ENCODE measurements around the gene MAFG.

Gene MAFG

DNA sequence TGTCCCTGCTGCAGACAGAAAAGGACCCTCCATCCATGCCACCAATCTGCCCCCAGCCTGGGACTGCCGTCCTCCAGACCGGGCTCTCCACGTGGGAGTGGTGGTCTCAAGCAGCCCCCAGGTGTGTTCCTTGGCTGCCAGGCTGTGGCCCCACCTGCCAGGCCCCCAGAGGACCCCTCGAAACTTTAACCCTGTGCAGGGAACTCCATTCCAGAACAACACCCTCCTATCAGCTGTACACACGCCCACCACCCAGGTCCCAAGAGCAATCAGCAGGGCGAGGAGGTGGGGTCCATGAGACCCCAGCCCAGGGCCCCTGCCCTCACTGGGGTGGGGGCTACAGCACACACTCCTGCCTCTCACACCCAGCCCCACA lies 8.2 kb upstream of the MAFG start:
- Histone ChIP-seq H3K27ac (no peak overlapping the region), H3K36me3 (no peaks in the 10 kb centered on the region), H3K9me3 (no peaks in the 10 kb centered on the region), H3K27me3 (peaks cover 0 to 72% of the 10 kb centered on the region in 2 donors), H3K4me1 (peaks cover 0 to 31% (median 27%) of the 10 kb centered on the region in 4 donors), H3K4me3 (no peak overlapping the region)
- no peak for DNase-seq
- intact Hi-C loops (cut with DNase I; ENCODE audit: low total_unique reads): no loop called here
- TF ChIP-seq, protein P1, sequence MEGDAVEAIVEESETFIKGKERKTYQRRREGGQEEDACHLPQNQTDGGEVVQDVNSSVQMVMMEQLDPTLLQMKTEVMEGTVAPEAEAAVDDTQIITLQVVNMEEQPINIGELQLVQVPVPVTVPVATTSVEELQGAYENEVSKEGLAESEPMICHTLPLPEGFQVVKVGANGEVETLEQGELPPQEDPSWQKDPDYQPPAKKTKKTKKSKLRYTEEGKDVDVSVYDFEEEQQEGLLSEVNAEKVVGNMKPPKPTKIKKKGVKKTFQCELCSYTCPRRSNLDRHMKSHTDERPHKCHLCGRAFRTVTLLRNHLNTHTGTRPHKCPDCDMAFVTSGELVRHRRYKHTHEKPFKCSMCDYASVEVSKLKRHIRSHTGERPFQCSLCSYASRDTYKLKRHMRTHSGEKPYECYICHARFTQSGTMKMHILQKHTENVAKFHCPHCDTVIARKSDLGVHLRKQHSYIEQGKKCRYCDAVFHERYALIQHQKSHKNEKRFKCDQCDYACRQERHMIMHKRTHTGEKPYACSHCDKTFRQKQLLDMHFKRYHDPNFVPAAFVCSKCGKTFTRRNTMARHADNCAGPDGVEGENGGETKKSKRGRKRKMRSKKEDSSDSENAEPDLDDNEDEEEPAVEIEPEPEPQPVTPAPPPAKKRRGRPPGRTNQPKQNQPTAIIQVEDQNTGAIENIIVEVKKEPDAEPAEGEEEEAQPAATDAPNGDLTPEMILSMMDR (IDR thresholded peaks at IDR 0.05): no peak

DNA sequence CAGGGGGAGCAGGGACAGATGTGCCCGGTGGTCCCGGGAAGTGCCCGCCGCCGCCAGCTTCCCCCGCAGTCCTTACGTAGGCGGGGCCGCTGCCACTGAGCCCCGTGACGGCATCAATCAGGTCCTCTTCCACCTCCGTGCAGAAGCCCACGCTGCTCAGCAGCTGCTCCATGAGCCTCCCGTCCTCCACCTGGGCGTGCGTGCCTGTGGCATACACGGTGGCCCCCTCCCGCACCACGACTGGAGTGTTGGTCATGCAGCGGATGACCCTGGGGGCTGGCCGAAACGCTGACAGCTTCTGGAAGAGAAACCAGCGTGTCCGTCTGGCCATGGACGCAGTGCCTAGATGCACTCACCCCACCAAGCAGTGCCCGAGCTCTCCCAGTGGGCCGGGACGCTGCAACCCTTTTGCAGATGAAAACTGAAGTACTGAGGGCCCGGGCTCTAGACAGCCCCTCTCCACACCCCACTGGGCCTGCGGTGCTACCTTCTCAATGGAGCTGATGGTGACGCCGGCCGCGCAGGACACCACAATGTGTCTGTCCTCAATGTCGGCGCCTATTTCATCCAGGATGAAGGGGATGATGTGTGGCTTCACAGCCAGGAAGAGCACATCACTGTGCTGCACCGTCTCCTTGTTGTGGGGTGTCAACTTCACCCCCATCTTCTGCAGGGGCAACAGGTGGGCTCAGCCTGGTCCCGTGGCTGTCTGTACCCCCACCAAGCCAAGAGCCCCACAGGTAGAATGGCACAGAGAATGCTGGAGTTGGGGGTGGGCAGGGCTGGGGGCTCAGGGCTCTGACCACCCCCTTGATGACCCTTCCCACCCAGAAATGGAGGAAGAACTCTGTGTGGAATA lies 7.5 kb upstream of the MAFG start:
- intact Hi-C loops (cut with DNase I; ENCODE audit: low total_unique reads): no loop called here
- H3K36me3 ChIP-seq: no peaks in the 10 kb centered on the region
- H3K27me3 ChIP-seq: peaks cover 0 to 68% of the 10 kb centered on the region in 2 donors
- DNase-seq: no peak
- H3K4me3 ChIP-seq: no peak overlapping the region
- H3K4me1 ChIP-seq: peaks cover 0 to 25% (median 23%) of the 10 kb centered on the region in 4 donors
- H3K27ac ChIP-seq: no peak overlapping the region
- H3K9me3 ChIP-seq: no peaks in the 10 kb centered on the region
- TF ChIP-seq, protein P1 (IDR thresholded peaks at IDR 0.05): no peak

DNA sequence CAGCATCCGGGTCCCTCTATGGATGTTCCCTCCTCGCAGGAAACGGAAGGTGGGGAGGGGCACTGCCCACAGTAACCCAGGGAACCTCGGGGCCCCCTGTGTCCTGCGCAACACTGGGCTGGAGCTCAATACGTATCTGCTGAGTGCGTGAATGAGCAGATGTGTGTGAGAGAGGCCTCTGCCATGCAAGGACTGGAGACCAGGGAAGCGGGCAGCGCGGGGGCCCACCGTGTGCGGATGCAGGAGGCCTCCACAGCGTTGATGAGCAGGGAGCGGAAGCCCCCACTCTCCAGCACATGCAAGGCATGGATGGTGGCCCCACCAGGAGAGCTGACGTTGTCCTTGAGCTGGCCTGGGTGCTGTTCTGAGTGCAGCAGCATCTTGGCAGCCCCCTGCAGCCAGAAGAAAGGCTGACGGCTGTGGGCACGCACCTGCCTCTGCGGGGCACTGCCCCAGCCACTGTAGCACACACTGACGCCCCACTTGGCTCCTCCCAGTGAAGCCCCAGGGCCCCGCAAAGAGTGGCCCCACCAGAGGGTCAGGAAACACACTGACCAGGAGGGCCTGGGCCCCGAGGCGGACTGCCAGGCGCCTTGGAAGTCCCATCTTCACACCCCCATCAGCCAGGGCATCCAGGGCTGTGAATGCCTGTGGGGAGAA lies 6.7 kb upstream of the MAFG start:
- DNase-seq: no peak
- no peaks in the 10 kb centered on the region for H3K36me3 ChIP-seq
- H3K27me3 ChIP-seq: peaks cover 0 to 68% of the 10 kb centered on the region in 2 donors
- no peaks in the 10 kb centered on the region for H3K9me3 ChIP-seq
- H3K4me3 ChIP-seq: no peak overlapping the region
- TF ChIP-seq, protein P1 (IDR thresholded peaks at IDR 0.05): no peak
- H3K4me1 ChIP-seq: peaks cover 0 to 17% (median 15%) of the 10 kb centered on the region in 4 donors
- intact Hi-C loops (cut with DNase I; ENCODE audit: low total_unique reads): no loop called here
- no peak overlapping the region for H3K27ac ChIP-seq

DNA sequence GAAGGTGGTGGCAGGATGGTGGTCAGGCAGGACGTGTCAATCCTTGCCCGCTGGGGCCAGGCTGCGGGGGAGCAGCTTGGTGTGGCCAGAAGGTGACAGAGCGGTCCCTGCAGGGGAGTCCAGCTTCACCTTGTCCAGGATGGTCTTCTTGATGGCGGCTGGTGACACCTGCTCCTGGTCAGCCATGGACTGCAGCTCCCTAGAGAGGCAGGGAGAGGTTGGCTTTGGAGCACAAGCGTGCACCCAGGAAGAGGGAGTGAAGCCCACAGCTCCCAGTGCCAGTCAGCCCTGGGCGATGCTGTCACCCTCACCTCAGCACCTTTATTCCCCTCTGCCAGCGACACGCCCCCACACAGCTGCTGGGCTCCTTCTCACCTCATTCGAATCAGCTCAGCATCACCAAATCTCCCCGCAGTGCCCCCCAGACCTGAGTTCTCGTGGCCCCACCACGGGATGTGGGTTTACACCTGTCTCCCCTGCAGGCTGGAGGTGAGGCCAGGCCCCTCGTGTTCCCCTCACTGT lies 5.7 kb upstream of the MAFG start:
- H3K4me1 ChIP-seq: peaks cover 0 to 25% (median 18%) of the 10 kb centered on the region in 4 donors
- intact Hi-C loops (cut with DNase I; ENCODE audit: low total_unique reads): no loop called here
- H3K9me3 ChIP-seq: no peaks in the 10 kb centered on the region
- no peak for DNase-seq
- H3K27me3 ChIP-seq: peaks cover 0 to 67% of the 10 kb centered on the region in 2 donors
- no peaks in the 10 kb centered on the region for H3K36me3 ChIP-seq
- H3K4me3 ChIP-seq: no peak overlapping the region
- TF ChIP-seq, protein P1 (IDR thresholded peaks at IDR 0.05): no peak
- no peak overlapping the region for H3K27ac ChIP-seq

DNA sequence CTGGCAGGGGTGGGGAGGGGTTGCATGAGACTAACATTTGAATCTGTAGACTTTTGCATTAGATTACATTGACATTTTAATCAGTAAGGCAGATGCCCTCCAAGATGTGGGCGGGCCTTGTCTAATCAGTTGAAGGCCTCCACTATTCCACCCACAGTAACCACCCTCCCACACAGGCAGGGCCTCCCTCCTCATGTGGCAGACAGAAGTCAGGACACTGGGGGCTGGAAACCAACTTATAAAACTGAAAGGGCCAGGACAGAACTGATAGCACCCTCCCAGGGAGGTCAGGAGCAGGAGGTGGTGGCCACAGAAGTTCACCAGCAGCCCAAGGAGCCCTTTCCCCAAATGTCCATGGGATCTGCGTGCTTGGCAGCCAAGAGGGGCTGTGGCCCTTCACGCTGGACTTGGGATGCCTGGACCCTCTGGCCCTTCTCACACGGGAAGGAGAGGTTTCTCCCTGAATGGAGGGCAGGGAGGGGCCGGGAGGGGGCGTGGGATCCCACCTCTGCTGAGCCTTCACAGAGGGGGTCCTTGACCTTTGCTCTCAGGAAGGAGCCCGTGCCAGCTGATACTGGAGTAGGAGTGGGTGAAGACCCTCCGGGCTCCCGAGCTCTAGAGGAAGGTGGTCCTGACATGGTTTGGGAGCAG lies 4.9 kb upstream of the MAFG start:
- peaks cover 0 to 67% of the 10 kb centered on the region in 2 donors for H3K27me3 ChIP-seq
- DNase-seq: no peak
- TF ChIP-seq, protein P1 (IDR thresholded peaks at IDR 0.05): no peak
- intact Hi-C loops (cut with DNase I; ENCODE audit: low total_unique reads): no loop called here
- H3K27ac ChIP-seq: no peak overlapping the region
- no peaks in the 10 kb centered on the region for H3K9me3 ChIP-seq
- peaks cover 0 to 24% (median 15%) of the 10 kb centered on the region in 4 donors for H3K4me1 ChIP-seq
- no peaks in the 10 kb centered on the region for H3K36me3 ChIP-seq
- no peak overlapping the region for H3K4me3 ChIP-seq
